C4-2B (cell line): ENCODE measurements around the gene HYAL1.

Experiments
- CTCF ChIP-seq: fragments of 450-650 bp; conservative IDR thresholded peaks from 2 replicates; pipeline ENCODE4 v1.5.1; 2017; ENCODE audit warnings: mild to moderate bottlenecking
- ZFX ChIP-seq: fragments of 450-650 bp; IDR thresholded peaks from 2 replicates; pipeline ENCODE4 v1.6.1; 2017

- TF ChIP-seq CTCF, result no peak
- no peak for TF ChIP-seq ZFX
Observed at GRCh38 chr3:50296721-50297383, 6.5 kb downstream of the HYAL1 start.
